Activated CD8-positive, alpha-beta memory T cell treated with anti-CD3 and anti-CD28 coated beads, Interleukin-2, amount 10 ng/mL, durations not matched to agents 7 days and 5 days (primary cell): ENCODE results near the gene PBX1. TPM values are rescaled to one million over a fixed set of nuclear protein-coding genes. Genes with fewer than 3 reads are reported as not detected.

Experiments used
- ATAC-seq: fragments of 150-1000 bp; cut with Tn5 transposase; one replicate; pipeline ENCODE4 v1.10.0; 2021; ENCODE audit warnings: moderate library complexity
- CTCF ChIA-PET: fragments of 350-600 bp; sonication (Branson Sonifier 250); formaldehyde crosslinking; loops from one replicate; lab custom pipeline; 2021; ENCODE audit warnings: antibody characterized with exemption; lab: Charles Lee
- DNase-seq: peaks from one replicate; pipeline ENCODE4 v3.0.0-alpha.2; 2020
- H3K27ac Mint-ChIP-seq: one replicate; pipeline ENCODE4 v1.8.0; 2021; ENCODE audit warnings: mild to moderate bottlenecking, mixed read lengths
- H3K27me3 Mint-ChIP-seq: one replicate; pipeline ENCODE4 v1.8.0; 2021; ENCODE audit warnings: mixed read lengths
- H3K36me3 Mint-ChIP-seq: one replicate; pipeline ENCODE4 v1.8.0; 2021; ENCODE audit warnings: mild to moderate bottlenecking, mixed read lengths
- H3K4me1 Mint-ChIP-seq: one replicate; pipeline ENCODE4 v1.8.0; 2021; ENCODE audit warnings: mixed read lengths
- H3K4me3 Mint-ChIP-seq: one replicate; pipeline ENCODE4 v1.8.0; 2021; ENCODE audit warnings: mild to moderate bottlenecking, moderate library complexity, mixed read lengths
- H3K9me3 Mint-ChIP-seq: one replicate; pipeline ENCODE4 v1.8.0; 2022; ENCODE audit warnings: low read depth, mixed read lengths
- total RNA-seq, 2 experiments: library from RNA; stranded (reverse); gene quantifications; one replicate each; pipeline ENCODE4 v1.2.3, GENCODE V29; 2021

Gene PBX1
- total RNA-seq, 2 experiments from 2014 or later, result not detected

DNA sequence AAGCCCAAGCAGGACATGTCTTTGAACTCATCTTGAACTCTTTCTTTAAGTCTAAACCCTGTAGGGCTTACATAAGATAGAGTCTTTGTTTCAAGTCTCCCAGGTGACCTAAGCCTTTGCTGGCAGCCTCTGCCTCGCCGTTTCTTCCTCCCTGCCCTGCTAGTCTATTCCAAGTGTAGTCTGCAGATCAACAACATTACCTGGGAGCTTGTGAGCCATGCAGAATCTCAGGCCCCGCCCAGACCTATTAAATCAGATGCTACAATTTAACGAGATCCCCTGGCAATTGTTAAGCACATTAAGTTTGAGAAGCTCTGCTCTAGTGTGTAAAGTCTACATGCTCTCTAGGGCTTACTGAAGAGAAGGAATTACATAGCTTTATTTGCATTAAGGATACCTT lies 271.6 kb downstream of the PBX1 start:
- no peak overlapping the region for H3K27ac Mint-ChIP-seq
- H3K36me3 Mint-ChIP-seq, result no peaks in the 10 kb centered on the region
- CTCF ChIA-PET, result no interaction called here
- H3K9me3 Mint-ChIP-seq, result no peaks in the 10 kb centered on the region
- H3K27me3 Mint-ChIP-seq, result no peaks in the 10 kb centered on the region
- H3K4me1 Mint-ChIP-seq, result no peaks in the 10 kb centered on the region
- H3K4me3 Mint-ChIP-seq, result no peak overlapping the region
- ATAC-seq, result no peak
- no peak for DNase-seq

DNA sequence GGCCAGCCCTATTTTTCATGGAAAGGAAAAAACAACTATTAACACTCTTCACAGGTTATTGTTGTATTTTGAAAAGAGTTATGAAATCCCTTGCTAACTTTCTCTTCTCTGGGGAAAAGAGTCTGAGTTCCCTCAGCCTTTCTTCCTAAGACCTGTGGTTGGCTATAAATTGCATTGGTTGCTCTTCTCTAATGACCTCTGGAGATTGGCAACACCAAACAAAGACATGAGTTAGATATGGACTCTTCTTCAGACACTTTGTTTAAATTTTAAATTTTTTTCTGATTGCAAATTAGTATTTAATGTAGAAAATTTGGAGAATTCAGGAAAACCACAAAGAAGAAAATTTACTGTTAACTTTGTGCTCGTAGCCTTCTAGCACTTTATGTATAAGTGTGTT lies 275.7 kb downstream of the PBX1 start:
- no peaks in the 10 kb centered on the region for H3K4me1 Mint-ChIP-seq
- ATAC-seq (no peak), DNase-seq (no peak)
- H3K36me3 Mint-ChIP-seq, result no peaks in the 10 kb centered on the region
- CTCF ChIA-PET, result no interaction called here
- no peak overlapping the region for H3K27ac Mint-ChIP-seq
- no peaks in the 10 kb centered on the region for H3K9me3 Mint-ChIP-seq
- no peak overlapping the region for H3K4me3 Mint-ChIP-seq
- no peaks in the 10 kb centered on the region for H3K27me3 Mint-ChIP-seq

DNA sequence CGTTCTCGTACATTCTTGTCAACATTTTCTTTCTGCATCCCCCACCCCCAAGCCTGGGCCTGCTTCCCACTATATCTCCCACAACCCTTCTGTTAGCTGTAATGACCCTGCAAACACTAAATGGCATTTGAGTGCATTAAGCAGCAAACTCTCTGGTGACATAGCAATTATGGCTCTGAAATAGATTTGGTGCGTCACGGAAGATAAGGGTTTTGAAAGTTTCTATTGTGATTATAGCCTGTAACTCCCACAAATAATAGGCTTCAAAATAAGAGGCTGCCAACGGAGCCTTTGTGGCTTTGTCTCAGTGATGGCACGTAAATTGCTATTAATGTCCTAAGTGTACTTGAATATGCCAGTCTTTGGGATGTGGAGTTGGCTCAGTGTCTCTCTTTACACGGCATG lies 277.6 kb downstream of the PBX1 start:
- no peaks in the 10 kb centered on the region for H3K4me1 Mint-ChIP-seq
- ATAC-seq (no peak), DNase-seq (no peak)
- no peaks in the 10 kb centered on the region for H3K27me3 Mint-ChIP-seq
- no peak overlapping the region for H3K27ac Mint-ChIP-seq
- no peaks in the 10 kb centered on the region for H3K36me3 Mint-ChIP-seq
- CTCF ChIA-PET, result interaction anchor here (1.9 kb wide), 1 partner anchor 49 kb away, joined by 5 read pairs; no protein-coding TSS in a partner anchor
- no peaks in the 10 kb centered on the region for H3K9me3 Mint-ChIP-seq
- H3K4me3 Mint-ChIP-seq, result no peak overlapping the region

DNA sequence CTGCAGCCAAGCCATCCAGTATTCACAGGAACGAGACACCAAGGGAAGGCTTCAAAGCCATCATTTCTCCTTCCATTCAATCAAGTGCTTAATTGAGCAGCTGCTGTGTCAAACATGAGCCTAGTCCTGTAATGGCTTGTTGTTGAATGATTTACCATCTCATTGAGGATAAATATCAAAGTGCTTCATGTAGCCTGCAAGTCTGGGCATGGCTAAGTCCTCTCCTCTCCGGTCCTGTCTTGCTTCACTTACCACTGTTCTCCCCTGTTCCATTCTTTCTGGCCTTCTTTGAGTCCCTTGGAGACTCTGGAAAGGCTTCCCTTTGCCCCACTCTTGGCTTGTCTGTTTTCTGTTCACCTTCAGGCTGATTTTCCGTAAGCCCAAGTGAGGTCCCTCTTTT lies 279.8 kb downstream of the PBX1 start:
- Mint-ChIP-seq H3K27me3 (no peaks in the 10 kb centered on the region), H3K4me1 (no peaks in the 10 kb centered on the region), H3K9me3 (no peaks in the 10 kb centered on the region), H3K27ac (no peak overlapping the region), H3K4me3 (no peak overlapping the region), H3K36me3 (no peaks in the 10 kb centered on the region)
- no peak for ATAC-seq
- CTCF ChIA-PET, result no interaction called here
- no peak for DNase-seq

DNA sequence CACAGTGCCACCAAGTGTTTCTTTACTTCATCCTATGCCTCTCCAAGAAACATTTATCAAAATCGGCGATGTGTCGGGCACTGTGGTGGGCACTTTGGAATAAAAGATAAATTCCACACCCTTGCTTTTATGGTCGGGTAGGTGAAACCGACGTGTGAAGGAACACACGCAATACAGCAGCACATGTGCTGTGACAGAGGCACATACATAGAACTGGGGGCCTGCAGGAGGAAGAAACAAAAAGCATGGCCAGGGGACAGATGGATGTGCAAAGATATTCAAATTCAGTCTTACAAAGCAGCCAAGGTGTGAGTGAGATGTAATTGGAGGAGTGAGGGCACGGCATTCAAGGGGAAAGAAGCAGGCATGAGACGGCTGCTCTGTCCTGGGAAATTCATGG lies 282.0 kb downstream of the PBX1 start:
- Mint-ChIP-seq H3K27ac (no peak overlapping the region), H3K4me3 (no peak overlapping the region), H3K4me1 (no peaks in the 10 kb centered on the region), H3K36me3 (no peaks in the 10 kb centered on the region), H3K27me3 (no peaks in the 10 kb centered on the region), H3K9me3 (no peaks in the 10 kb centered on the region)
- DNase-seq (no peak), ATAC-seq (no peak)
- CTCF ChIA-PET, result no interaction called here

DNA sequence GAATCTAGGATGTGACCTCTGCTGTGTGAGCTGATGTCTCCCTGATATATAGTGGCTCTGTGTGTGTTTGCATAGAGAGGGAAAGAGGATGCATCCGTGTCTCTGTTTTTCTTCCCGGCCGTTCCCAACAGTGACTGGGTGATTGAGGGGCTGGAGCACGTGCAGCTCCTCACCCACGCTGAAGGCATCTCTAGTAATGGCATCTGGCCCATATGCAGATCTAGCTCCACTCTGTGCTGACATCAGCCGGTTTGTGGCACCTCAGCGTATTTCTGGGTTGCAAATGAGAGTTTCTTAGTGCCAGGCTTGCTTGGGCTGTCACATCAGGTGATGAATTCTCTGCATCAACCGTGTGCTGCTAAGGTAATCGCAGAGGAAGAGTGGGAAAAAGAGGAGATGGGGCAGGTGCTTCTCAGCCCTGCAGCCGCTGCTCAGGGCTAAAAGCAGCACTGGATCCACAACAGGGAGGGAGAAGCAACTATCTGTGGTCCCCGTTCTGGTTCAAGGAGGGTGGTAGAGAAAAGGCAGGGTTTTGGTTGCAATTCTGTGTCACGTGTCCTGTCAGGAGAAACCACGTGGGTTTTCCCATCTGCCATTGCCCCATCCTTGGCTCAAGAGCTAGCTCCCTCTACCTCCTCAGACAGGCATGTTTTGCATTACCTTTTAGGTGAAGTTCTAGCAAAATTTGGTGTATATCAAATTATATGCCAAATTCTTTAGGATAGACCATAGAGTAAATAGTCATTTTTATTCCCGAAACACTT lies 282.9 kb downstream of the PBX1 start:
- no peaks in the 10 kb centered on the region for H3K9me3 Mint-ChIP-seq
- no peak overlapping the region for H3K4me3 Mint-ChIP-seq
- no peak overlapping the region for H3K27ac Mint-ChIP-seq
- H3K36me3 Mint-ChIP-seq, result no peaks in the 10 kb centered on the region
- CTCF ChIA-PET, result no interaction called here
- ATAC-seq (no peak), DNase-seq (no peak)
- H3K27me3 Mint-ChIP-seq, result no peaks in the 10 kb centered on the region
- no peaks in the 10 kb centered on the region for H3K4me1 Mint-ChIP-seq

DNA sequence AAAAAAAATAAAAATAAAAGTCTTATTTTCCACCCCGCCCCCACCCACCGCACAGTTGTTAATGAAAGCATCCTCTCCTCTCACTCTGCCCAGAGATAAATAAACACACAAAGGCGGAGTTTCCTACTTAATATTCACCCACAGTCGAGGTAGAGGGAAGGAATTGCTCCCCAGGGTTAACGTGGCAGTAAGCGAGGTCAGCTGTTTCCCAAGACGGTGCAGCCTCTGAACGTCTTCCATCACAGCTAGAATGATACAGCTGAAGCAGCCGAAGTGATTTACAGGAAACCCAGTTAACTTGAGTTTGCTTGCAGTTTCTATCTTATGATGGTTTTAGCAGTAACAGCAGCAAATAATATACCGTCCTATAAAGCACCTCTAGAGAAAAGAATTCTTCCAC lies 283.9 kb downstream of the PBX1 start:
- H3K4me1 Mint-ChIP-seq, result no peaks in the 10 kb centered on the region
- H3K36me3 Mint-ChIP-seq, result no peaks in the 10 kb centered on the region
- peaks cover under 1% of the 10 kb centered on the region for H3K9me3 Mint-ChIP-seq
- no peaks in the 10 kb centered on the region for H3K27me3 Mint-ChIP-seq
- H3K27ac Mint-ChIP-seq, result no peak overlapping the region
- H3K4me3 Mint-ChIP-seq, result no peak overlapping the region
- DNase-seq (no peak), ATAC-seq (no peak)
- CTCF ChIA-PET, result no interaction called here

DNA sequence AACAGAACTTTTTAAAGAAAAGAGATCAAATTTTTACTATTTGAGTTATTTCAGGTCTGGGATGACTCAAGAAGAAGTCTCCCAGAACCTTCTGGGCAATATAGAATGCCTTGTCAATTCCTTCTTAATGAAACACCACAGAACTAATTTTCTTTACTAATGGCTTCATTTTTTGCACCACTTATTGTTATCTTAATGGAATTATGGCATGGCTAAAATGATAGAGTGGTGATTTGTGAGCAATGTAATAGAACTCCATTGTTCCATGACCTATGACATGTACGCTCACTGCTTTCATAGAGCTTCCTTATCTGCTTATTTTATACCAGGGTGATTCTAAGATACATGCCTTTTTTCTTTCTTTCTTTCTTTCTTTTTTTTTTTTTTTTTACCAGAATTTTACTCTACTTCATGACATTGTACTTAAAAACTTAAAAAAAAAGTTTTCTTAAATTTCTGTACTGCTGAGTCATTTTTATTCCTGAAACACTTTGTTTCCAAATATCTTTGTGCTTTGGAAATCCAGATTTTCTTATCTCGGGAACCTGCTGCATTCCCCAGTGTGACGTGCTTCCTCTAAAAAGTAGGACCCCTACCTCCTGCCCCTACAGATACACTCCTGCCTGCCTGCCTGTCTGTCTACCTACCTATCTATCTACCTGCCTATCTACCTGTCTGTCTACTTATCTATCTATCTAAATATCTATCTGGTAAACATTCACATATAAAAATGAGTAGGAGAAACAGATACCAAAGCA lies 284.9 kb downstream of the PBX1 start:
- H3K9me3 Mint-ChIP-seq, result peaks cover 2% of the 10 kb centered on the region
- H3K4me3 Mint-ChIP-seq, result no peak overlapping the region
- no peak overlapping the region for H3K27ac Mint-ChIP-seq
- CTCF ChIA-PET, result no interaction called here
- H3K4me1 Mint-ChIP-seq, result no peaks in the 10 kb centered on the region
- H3K27me3 Mint-ChIP-seq, result no peaks in the 10 kb centered on the region
- no peak for DNase-seq
- H3K36me3 Mint-ChIP-seq, result no peaks in the 10 kb centered on the region
- ATAC-seq, result no peak

DNA sequence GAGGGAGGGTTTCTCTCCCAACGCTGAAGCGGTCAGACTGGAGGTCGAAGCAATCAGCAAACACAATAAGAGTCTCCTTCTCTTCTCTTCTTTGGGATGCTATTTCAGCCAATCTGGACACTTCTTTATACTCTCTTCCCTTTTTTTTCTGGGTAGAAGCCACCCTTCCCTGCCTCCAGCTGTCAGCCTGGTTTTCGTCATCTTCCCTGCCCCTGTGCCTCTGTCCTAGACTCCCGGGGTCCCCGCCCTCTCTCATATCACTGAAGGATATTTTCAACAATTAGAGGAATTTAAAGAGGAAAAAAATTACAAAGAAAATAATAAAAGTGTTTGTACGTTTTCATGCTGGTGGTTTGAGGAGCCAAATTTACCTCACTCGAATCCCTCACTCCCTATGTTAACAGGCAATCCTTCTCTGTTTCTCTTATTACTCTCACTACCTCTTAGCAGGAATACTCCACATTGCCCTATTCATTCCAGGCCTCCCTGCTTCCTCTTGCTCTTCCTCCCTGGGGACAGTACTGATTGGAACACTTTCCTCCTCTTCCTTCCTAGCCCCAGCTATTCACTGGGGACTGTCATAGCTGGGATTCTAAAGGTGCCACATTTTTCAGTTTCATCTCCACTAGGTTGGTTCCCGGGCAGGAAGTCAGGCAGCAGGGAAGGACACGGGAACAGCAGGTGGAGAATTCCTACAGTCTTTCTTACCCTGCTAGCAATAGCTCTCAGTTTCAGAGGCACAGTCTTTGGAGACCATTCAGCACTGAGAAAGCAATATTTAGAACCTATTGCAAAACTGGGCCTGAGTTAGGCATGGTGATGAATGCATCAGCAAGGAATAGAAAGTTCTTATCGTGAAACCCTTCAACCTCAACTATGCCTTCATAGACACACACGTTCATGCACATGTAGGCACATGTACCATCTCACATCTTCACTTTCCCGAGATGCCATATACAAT lies 288.0 kb downstream of the PBX1 start:
- H3K4me1 Mint-ChIP-seq, result no peaks in the 10 kb centered on the region
- peaks cover 2% of the 10 kb centered on the region for H3K9me3 Mint-ChIP-seq
- H3K36me3 Mint-ChIP-seq, result no peaks in the 10 kb centered on the region
- ATAC-seq (no peak), DNase-seq (no peak)
- no peak overlapping the region for H3K27ac Mint-ChIP-seq
- no peaks in the 10 kb centered on the region for H3K27me3 Mint-ChIP-seq
- CTCF ChIA-PET, result no interaction called here
- no peak overlapping the region for H3K4me3 Mint-ChIP-seq

DNA sequence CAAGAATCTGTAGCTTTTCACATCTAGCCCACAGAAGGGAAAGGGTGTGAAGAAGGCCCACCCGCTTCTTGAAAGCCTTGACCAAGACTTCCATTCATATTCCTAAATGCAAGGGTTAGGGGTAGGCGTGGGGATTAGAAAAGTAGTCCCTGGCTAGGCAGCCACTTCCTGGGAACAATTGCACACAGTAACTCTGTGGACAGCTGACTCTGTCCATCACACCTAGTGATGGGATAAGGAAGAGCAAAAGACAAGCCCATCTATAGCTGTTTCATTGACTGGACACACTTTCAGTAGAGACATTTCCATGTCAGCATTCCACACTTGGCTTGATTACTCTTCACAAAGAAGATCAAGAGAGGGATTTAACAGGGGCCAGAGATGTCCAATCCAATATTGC lies 294.2 kb downstream of the PBX1 start:
- H3K4me3 Mint-ChIP-seq, result no peak overlapping the region
- no peaks in the 10 kb centered on the region for H3K27me3 Mint-ChIP-seq
- no peak for ATAC-seq
- no peak for DNase-seq
- CTCF ChIA-PET, result no interaction called here
- no peaks in the 10 kb centered on the region for H3K9me3 Mint-ChIP-seq
- no peaks in the 10 kb centered on the region for H3K4me1 Mint-ChIP-seq
- H3K36me3 Mint-ChIP-seq, result no peaks in the 10 kb centered on the region
- H3K27ac Mint-ChIP-seq, result no peak overlapping the region

DNA sequence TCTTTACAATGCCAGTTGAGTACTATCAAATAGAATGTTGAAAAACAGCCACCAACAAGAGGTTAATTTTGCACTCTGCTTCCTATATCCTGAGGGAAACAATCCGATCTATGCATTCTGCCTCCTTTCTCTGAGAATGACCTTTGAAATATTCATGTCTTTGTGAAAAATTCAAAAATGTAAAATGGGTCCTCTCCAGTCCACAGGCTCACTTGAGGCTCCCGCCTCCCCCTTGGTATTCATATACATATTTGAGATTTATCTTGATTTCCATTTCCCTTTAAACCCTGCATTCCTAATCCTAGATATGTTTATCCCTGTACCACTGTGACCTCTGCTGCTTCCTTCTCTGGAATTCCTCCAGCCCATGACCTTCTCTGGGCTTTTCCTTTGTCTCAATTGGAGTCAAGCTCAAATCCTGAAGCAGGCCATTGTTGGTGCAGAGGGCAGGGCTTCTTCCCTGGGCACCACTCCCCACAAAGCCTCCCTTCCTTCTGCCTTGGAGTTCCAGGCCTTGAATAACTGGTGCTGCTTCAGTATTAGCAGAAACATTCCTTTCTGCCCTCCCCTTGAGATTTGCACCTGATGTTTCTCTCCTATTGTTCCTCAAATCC lies 296.8 kb downstream of the PBX1 start:
- ATAC-seq (no peak), DNase-seq (no peak)
- H3K27ac Mint-ChIP-seq, result no peak overlapping the region
- no peaks in the 10 kb centered on the region for H3K36me3 Mint-ChIP-seq
- CTCF ChIA-PET, result no interaction called here
- H3K4me3 Mint-ChIP-seq, result no peak overlapping the region
- H3K27me3 Mint-ChIP-seq, result no peaks in the 10 kb centered on the region
- H3K4me1 Mint-ChIP-seq, result no peaks in the 10 kb centered on the region
- H3K9me3 Mint-ChIP-seq, result no peaks in the 10 kb centered on the region

DNA sequence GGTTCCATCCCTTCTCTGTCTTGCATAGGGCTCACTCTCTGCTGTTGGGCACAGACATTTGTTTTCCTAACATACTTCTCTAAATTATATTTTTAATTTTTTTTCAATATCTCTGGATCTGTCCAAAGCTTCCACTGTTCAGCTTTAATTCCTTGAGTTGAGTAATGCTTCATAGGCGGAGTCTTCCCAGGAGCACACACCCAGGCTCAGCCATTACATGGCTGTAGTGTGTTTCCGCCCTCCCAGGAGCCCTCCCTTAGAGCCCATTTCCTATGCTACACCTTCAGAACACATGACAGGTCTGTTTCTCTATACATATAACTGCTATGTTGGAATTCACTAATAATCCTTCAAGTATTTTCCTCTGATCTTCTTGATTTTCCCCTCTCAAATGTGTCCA lies 297.4 kb downstream of the PBX1 start:
- Mint-ChIP-seq H3K4me3 (no peak overlapping the region), H3K27me3 (no peaks in the 10 kb centered on the region), H3K27ac (no peak overlapping the region), H3K36me3 (no peaks in the 10 kb centered on the region), H3K9me3 (no peaks in the 10 kb centered on the region), H3K4me1 (no peaks in the 10 kb centered on the region)
- CTCF ChIA-PET, result no interaction called here
- ATAC-seq, result no peak
- no peak for DNase-seq

DNA sequence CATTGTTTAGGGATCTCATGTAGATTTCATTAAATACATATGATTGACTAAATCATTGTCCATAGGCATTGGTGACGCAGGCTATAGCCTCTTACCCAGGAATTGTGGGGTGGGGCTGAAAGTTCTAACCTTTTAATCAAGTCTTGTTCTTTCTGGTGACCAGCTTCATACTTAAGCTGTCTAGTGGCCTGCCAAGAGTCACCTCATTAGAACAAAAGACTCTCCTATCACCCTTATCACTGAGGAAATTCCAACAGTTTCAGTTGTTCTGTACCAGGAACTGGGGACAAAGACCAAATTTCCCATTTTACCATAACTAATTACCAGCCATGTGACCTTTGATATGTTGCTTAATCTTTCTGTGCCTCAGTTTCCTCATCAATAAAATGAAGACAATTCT lies 298.5 kb downstream of the PBX1 start:
- CTCF ChIA-PET, result no interaction called here
- H3K27me3 Mint-ChIP-seq, result no peaks in the 10 kb centered on the region
- ATAC-seq (no peak), DNase-seq (no peak)
- H3K4me1 Mint-ChIP-seq, result no peaks in the 10 kb centered on the region
- H3K27ac Mint-ChIP-seq, result no peak overlapping the region
- H3K9me3 Mint-ChIP-seq, result no peaks in the 10 kb centered on the region
- H3K4me3 Mint-ChIP-seq, result no peak overlapping the region
- H3K36me3 Mint-ChIP-seq, result no peaks in the 10 kb centered on the region
